Osteoblast (primary cell): Measurements from ENCODE around the gene SELE. TPM values are rescaled to one million over a fixed set of nuclear protein-coding genes. Genes with fewer than 3 reads are reported as not detected.

ENCODE experiments used
- DNase-seq: peaks from one replicate; pipeline ENCODE4 v3.0.0; 2011; ENCODE audit warnings: low spot score, mixed read lengths; ENCODE audit not compliant: insufficient read length; ENCODE audit errors: missing footprints
- H2AFZ ChIP-seq: 2 replicates; pipeline ENCODE4 v1.6.0; 2011; ENCODE audit warnings: mild to moderate bottlenecking, low read length
- H3K27ac ChIP-seq: 2 replicates; pipeline ENCODE4 v1.5.1; 2011; ENCODE audit warnings: mild to moderate bottlenecking, low read depth, low read length, moderate library complexity
- H3K27me3 ChIP-seq: 2 replicates; pipeline ENCODE4 v1.6.0; 2012; ENCODE audit warnings: mild to moderate bottlenecking, control low read depth, inconsistent platforms, low read length, moderate library complexity; ENCODE audit not compliant: insufficient read depth
- H3K36me3 ChIP-seq: 2 replicates; pipeline ENCODE4 v1.5.1; 2011; ENCODE audit warnings: mild to moderate bottlenecking, low read length, control low read depth, moderate library complexity; ENCODE audit not compliant: insufficient read depth
- H3K4me1 ChIP-seq: 2 replicates; pipeline ENCODE4 v1.5.1; 2011; ENCODE audit warnings: mild to moderate bottlenecking, low read length, control low read depth, moderate library complexity; ENCODE audit not compliant: insufficient read depth
- H3K4me2 ChIP-seq: 2 replicates; pipeline ENCODE4 v1.6.0; 2011; ENCODE audit warnings: mild to moderate bottlenecking, low read length; ENCODE audit not compliant: insufficient read depth
- H3K4me3 ChIP-seq: fragments of 200-600 bp; sonication (generic); 3 replicates; pipeline ENCODE4 v1.5.1; 2012; ENCODE audit warnings: mild to moderate bottlenecking, low read length, inconsistent platforms; ENCODE audit not compliant: insufficient read depth
- H3K79me2 ChIP-seq: 2 replicates; pipeline ENCODE4 v1.6.0; 2012; ENCODE audit warnings: mild to moderate bottlenecking, low read length, control low read depth, inconsistent platforms; ENCODE audit not compliant: insufficient read depth
- H3K9me3 ChIP-seq: 2 replicates; pipeline ENCODE4 v1.5.1; 2011; ENCODE audit warnings: low read depth, low read length, control low read depth
- H4K20me1 ChIP-seq: 2 replicates; pipeline ENCODE4 v1.6.0; 2012; ENCODE audit warnings: mild to moderate bottlenecking, low read length, control low read depth; ENCODE audit not compliant: insufficient read depth
- CTCF ChIP-seq: IDR thresholded peaks from 2 replicates; pipeline ENCODE4 v1.5.1; 2011; ENCODE audit warnings: mild to moderate bottlenecking, low read depth, low read length, moderate library complexity; ENCODE audit errors: extremely low read depth
- total RNA-seq: library from RNA; depleted of rRNA; stranded (reverse); fragments of >200 nt; gene quantifications from 2 replicates; pipeline ENCODE4 v1.2.3, GENCODE V29; 2012

SELE gene
- total RNA-seq, 1 donor, result not detected

GRCh38 chr1:169776440-169776839, 42.6 kb upstream of the SELE start:
- H3K79me2 ChIP-seq, result no peaks in the 10 kb centered on the region
- no peak overlapping the region for H3K4me3 ChIP-seq
- no peak overlapping the region for H2AFZ ChIP-seq
- TF ChIP-seq CTCF, result no peak
- no peak overlapping the region for H3K4me2 ChIP-seq
- DNase-seq, result no peak
- no peaks in the 10 kb centered on the region for H3K36me3 ChIP-seq
- no peaks in the 10 kb centered on the region for H4K20me1 ChIP-seq
- peaks cover 5% of the 10 kb centered on the region for H3K27me3 ChIP-seq
- H3K27ac ChIP-seq, result no peak overlapping the region
- peaks cover 18% of the 10 kb centered on the region for H3K4me1 ChIP-seq
- no peaks in the 10 kb centered on the region for H3K9me3 ChIP-seq

DNA sequence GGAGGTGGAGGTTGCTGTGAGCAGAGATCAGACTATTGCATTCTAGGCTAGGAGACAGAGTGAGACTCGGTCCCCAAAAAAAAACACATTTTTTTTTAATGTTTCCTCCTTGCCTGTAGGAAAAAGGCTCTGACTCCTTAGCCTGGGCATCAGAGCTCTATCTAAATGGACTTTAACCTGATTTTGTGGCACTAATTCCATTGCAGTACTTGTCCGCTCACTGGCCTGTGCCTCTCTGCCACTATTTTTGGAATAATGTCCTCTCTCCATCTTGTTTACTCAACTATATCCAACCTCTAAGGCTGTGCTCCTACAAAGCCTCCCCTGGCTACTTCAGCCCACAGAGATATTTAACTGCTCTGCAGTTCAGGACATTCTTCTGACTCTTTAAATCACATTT, 34.3 kb upstream of the SELE start:
- TF ChIP-seq CTCF, result no peak
- no peak overlapping the region for H3K4me3 ChIP-seq
- H3K4me1 ChIP-seq, result no peaks in the 10 kb centered on the region
- H3K27ac ChIP-seq, result no peak overlapping the region
- H3K79me2 ChIP-seq, result no peaks in the 10 kb centered on the region
- no peak for DNase-seq
- H3K27me3 ChIP-seq, result peaks cover 10% of the 10 kb centered on the region
- no peaks in the 10 kb centered on the region for H4K20me1 ChIP-seq
- no peaks in the 10 kb centered on the region for H3K9me3 ChIP-seq
- H3K36me3 ChIP-seq, result no peaks in the 10 kb centered on the region
- no peak overlapping the region for H3K4me2 ChIP-seq
- no peak overlapping the region for H2AFZ ChIP-seq

DNA sequence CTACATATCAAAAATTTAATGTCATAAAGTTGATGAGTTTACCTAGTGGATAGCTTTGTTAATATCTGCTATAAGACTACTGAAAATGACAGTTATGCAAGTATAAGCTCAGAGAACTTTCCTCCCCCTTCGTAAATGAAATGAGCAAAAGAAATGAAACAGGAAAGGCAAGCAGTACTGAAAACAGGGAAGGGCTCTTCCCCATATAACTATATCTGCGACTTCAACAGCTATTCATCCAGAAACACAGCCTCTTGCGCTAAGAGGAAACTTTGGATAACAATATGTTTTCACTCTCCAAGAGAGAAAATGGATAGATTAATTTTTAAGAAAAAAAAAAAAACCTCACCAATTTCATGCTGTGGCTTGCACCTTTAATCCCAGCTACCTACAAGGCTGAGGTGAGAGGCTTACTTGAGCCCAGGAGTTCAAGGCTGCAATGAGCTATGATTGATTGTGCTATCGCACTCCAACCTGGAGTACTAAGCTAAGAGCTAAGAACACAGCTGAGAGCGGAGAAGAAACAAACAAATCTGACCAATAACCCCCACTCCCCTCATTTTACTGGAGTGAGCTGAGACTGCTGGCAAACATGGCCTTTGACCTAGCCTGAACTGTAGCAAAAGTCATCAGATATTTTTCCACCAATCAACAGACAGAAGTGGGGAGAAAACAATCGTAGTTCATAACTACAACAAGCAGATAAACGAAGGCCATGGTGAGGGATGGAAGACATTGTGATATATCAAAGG, 31.9 kb upstream of the SELE start:
- H3K27me3 ChIP-seq, result peaks cover 5% of the 10 kb centered on the region
- no peak overlapping the region for H3K4me3 ChIP-seq

More for the DNA sequence above, 31.9 kb upstream of the SELE start:
- Histone ChIP-seq H3K9me3 (no peaks in the 10 kb centered on the region), H3K4me1 (no peaks in the 10 kb centered on the region), H3K27ac (no peak overlapping the region), H3K4me2 (no peak overlapping the region), H3K36me3 (no peaks in the 10 kb centered on the region), H3K79me2 (no peaks in the 10 kb centered on the region), H4K20me1 (no peaks in the 10 kb centered on the region), H2AFZ (no peak overlapping the region)
- no peak for TF ChIP-seq CTCF
- DNase-seq, result no peak
